ENCODE results near the gene POU3F1.

Gene POU3F1

DNA sequence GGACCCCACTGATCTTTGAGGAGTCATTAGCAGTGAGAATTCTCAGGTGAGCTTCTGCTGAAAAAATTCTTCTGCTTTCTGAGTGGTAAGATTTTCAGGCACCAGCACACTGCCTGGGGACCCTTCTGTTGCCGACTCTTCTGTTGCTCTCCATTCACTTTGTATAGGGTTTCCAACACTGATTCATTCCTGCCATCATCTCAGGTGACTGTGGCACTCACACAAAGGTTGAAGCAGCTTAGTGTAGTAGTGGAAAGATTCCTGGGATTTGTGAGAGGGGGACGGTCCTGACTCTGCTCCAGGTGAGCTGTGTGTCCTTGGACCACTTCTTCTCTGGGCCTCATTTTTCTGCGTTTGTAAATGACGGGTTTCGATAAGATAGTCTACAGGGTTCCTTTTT, 24.6 kb downstream of the POU3F1 start:
- peaks cover 54 to 97% of the 10 kb centered on the region in 2 experiments for H3K36me3 ChIP-seq (ENCODE audit: control insufficient read depth in 2 of 2, insufficient read depth in 1 of 2, low read length in 2 of 2)
- H3K27ac ChIP-seq (ENCODE audit: extremely low read depth, low read depth, low read length): no peak overlapping the region
- H3K4me1 ChIP-seq (ENCODE audit: control insufficient read depth, insufficient read depth, low read length): no peaks in the 10 kb centered on the region
- CTCF ChIA-PET: interaction anchor here (0.6 to 3.9 kb wide), 4 partner anchors 7 to 568 kb away, joined by 4 to 19 read pairs (median 4); no protein-coding TSS in a partner anchor
- no peaks in the 10 kb centered on the region for H3K9me3 ChIP-seq (ENCODE audit: control insufficient read depth, insufficient read depth, low read depth, low read length)
- no peak for TF ChIP-seq ZNF133 (tag by site-specific recombination; IDR thresholded peaks at IDR 0.05)
- TF ChIP-seq KLF1 (tag by site-specific recombination; IDR thresholded peaks at IDR 0.05): no peak
- no peak for TF ChIP-seq MEIS1 (CRISPR knock-in tag; IDR thresholded peaks at IDR 0.05; ENCODE audit: borderline replicate concordance)
- TF ChIP-seq ZNF830 (tag by site-specific recombination; IDR thresholded peaks at IDR 0.05; ENCODE audit: low read depth): no peak
- no peak for TF ChIP-seq ZNF501 (tag by site-specific recombination; IDR thresholded peaks at IDR 0.05)
- no peak for TF ChIP-seq GLI4 (tag by site-specific recombination; IDR thresholded peaks at IDR 0.05)
- TF ChIP-seq ZSCAN30 (tag by site-specific recombination; IDR thresholded peaks at IDR 0.05): no peak
- TF ChIP-seq GLI2 (tag by site-specific recombination; IDR thresholded peaks at IDR 0.05; ENCODE audit: borderline replicate concordance, low read depth): no peak
- TF ChIP-seq ZNF302 (tag by site-specific recombination; IDR thresholded peaks at IDR 0.05; ENCODE audit: low read depth): no peak
- no peak for TF ChIP-seq ZFP41 (tag by site-specific recombination; IDR thresholded peaks at IDR 0.05; ENCODE audit: borderline replicate concordance)
- no peak for TF ChIP-seq OVOL3 (tag by site-specific recombination; IDR thresholded peaks at IDR 0.05)
- TF ChIP-seq ZNF26 (tag by site-specific recombination; IDR thresholded peaks at IDR 0.05): no peak
- POLR2A ChIA-PET: interaction anchor here (0.6 kb wide), 1 partner anchor 40 kb away, joined by 3 read pairs; no protein-coding TSS in a partner anchor
- H3K4me3 ChIP-seq (ENCODE audit: low read depth, low read length): no peak overlapping the region

GRCh38 chr1:38020396-38020795, 26.2 kb downstream of the POU3F1 start:
- ChIA-PET CTCF (interaction anchor here (0.5 to 3.9 kb wide), 5 partner anchors 9 to 164 kb away, joined by 3 to 19 read pairs (median 3); no protein-coding TSS in a partner anchor), POLR2A (interaction anchor here (0.6 kb wide), 1 partner anchor 30 kb away, joined by 3 read pairs; no protein-coding TSS in a partner anchor)

More at GRCh38 chr1:38020396-38020795, 26.2 kb downstream of the POU3F1 start:
- Histone ChIP-seq H3K4me1 (ENCODE audit: control insufficient read depth, insufficient read depth, low read length) (no peaks in the 10 kb centered on the region), H3K36me3 (ENCODE audit: control insufficient read depth in 2 of 2, insufficient read depth in 1 of 2, low read length in 2 of 2) (peaks cover 54 to 99% of the 10 kb centered on the region in 2 experiments), H3K9me3 (ENCODE audit: control insufficient read depth, insufficient read depth, low read depth, low read length) (no peaks in the 10 kb centered on the region), H3K27ac (ENCODE audit: extremely low read depth, low read depth, low read length) (no peak overlapping the region), H3K4me3 (ENCODE audit: low read depth, low read length) (no peak overlapping the region)
- no peak for TF ChIP-seq ZNF311 (tag by site-specific recombination; IDR thresholded peaks at IDR 0.05; ENCODE audit: borderline replicate concordance)
- TF ChIP-seq BCL6B (tag by site-specific recombination; IDR thresholded peaks at IDR 0.05): no peak
- no peak for TF ChIP-seq ZNF777 (tag by site-specific recombination; IDR thresholded peaks at IDR 0.05; ENCODE audit: borderline replicate concordance)
- no peak for TF ChIP-seq ZFP41 (tag by site-specific recombination; IDR thresholded peaks at IDR 0.05; ENCODE audit: borderline replicate concordance)
- no peak for TF ChIP-seq YY2 (tag by site-specific recombination; IDR thresholded peaks at IDR 0.05)
- TF ChIP-seq ZNF629 (tag by site-specific recombination; IDR thresholded peaks at IDR 0.05): no peak
- no peak for TF ChIP-seq ZSCAN23 (tag by site-specific recombination; IDR thresholded peaks at IDR 0.05)
- no peak for TF ChIP-seq ZNF121 (tag by site-specific recombination; IDR thresholded peaks at IDR 0.05)
- TF ChIP-seq, protein P1, sequence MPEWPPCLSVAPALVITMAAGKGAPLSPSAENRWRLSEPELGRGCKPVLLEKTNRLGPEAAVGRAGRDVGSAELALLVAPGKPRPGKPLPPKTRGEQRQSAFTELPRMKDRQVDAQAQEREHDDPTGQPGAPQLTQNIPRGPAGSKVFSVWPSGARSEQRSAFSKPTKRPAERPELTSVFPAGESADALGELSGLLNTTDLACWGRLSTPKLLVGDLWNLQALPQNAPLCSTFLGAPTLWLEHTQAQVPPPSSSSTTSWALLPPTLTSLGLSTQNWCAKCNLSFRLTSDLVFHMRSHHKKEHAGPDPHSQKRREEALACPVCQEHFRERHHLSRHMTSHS (tag by site-specific recombination; IDR thresholded peaks at IDR 0.05): no peak
